ENCODE results near the gene CLCN7.
"Not testable (repeated sequence)": the region's sequence is repeated elsewhere in the genome, so short reads cannot be mapped to it uniquely, and the experiment has no call there.

The CLCN7 gene

DNA sequence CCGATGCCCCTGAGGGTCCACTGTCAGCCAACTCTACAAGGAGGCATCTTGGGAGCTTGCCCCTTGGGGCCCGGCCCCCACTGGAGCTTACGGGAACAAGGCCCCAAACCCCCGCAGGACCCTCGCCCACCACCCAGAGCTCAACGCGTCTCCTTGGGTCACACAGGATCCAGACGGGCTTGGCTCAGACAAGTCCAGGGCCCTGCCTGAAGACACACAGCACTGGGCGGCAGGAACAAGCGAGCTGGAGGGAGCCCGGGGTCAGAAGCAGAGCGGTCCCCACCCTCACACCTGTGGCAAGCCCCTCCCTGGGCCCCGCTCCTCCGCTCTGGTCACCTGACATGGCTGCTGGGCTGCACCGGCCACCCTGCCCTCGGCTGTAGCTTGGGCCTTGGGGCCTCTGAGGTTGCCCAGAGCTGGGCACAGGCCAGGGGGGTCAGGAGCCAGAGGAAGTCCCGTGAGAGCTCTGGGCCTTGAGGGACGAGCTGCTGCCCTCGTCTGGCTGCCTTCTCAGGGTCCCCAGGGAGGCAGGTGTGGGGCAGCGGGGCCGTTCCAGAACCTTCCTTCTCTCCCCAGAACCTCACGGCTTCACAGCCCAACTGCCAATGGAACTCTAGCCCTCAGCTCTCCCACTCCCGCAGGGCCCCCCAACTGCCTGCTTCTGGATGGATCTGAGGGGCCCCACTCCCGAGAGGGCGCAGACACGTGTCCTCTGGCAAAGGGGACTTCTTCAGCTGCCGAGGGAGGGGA, 30.7 kb downstream of the CLCN7 start, which contains the start of gene CCDC154:
Gene CCDC154 (minus strand): TSS at position 577 of the 750 bp plus-strand sequence. CDS start 234 bp downstream, at position 343.
- no peak for DNase-seq

DNA sequence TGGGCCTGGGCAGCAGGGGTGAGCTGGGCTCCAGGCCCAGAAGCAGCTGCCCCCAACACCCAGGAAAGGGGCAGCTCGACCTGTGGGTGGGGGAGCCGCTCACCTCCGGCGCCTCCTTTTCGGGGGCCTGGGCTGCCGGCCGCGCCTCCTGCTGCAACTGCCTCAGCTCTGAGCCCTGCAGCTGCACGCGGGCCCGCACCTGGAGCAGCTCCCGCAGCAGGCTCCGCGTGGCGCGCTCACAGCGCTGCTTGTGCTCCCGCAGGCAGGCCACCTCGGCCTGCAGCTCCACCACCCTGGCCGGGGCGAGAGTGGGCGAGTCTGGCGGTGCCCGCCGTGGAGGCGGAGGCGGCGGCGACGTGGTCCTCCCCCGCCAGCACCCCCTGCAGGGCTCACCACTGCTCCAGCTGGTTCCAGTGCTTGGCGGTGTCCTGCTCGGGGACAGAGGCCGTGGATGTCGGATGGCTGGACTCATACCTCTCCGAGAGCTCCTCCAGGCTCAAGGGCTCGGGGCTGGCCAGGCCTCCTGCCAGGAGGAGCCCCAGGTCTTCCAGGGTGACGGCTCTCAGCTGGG, 31.3 kb downstream of the CLCN7 start:
- DNase-seq: no peak

DNA sequence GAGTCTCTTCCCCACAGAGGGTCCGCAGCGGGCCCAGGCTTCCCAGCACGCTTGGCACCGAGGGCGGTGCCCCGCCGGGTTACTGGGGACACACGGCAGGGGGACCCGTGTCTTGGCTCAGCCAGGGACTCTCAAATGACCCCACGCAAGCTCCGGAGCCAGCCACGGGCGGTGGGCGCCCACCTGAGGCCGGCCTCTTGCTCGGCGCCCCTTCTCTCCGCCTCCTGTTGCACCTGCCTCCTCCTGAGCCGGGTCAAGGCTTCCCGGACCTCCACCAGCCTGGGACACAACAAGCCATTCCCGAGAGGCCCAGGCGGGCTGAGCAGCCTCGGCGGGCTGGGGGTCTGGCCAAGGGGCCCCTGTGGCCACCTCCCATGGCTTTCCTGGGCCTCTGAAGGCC, 32.1 kb downstream of the CLCN7 start:
- no peak for DNase-seq

DNA sequence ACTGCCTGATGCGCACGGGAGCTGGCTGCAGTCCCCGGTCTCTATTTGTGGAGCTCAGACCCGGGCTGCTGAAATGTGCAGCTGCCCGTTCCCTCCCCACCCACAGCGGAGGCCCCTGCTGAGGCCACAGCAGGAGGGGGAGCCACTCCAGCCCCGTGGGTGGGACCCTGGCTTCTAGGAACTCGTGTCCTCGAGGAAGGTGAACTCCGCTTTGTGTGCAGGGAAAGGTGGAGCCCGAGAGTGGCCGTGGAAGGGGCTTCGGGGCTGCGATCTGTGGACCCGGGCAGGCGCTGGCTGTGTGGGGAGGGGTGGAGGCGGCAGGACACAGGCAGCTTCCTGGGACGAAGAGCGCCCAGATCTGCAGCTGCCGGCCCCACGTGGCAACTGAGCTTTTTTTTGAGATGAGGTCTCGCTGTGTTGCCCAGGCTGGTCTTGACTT, 33.4 kb downstream of the CLCN7 start:
- DNase-seq: no peak

DNA sequence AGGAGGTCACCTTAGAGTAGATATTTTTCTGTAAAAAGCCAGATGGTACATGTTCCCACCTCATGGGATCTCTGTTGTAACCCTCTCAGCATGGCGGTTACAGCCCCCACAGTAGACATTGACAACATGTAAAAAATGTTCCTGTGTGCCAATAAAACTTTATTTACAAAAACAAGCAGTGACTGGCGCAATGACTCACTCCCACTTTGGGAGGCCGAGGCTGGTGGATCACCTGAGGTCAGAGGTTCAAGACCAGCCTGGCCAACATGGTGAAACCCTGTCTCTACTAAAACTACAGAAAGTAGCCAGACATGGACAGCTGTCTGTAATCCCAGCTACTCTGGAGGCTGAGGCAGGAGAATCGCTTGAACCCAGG, 35.1 kb downstream of the CLCN7 start:
- not testable (repeated sequence) for DNase-seq

DNA sequence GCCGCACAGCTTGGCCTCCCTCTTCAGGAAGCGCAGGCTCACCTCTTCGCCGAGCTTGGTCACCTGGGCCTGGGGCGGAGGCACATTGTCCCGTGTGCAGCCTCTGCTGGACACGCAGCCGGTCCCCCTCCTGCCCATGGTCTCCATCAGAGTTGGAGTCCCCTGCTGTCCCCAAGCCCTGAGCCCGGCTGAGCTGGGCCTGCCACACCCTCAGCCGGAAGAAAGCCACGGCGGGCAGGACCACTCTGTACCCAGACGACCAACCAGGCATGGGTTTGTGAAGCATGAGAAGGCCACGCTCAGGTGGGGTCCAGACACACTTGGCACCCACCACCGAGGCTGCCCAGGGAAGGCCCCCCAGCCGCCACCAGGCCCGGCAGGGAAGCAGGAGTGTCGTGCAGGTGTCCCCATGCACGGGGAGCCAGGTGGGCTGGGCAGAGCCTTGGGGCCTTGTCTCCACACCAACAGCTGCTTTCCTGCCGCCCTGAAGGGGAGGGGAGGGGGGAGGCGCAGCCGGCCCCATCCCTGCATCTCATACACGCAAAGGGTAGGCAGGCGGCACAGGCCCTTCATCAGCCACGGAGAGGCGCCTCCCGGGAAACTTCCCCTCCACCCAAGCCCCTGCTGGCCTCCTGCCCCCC, 35.6 kb downstream of the CLCN7 start:
- DNase-seq: no peak

DNA sequence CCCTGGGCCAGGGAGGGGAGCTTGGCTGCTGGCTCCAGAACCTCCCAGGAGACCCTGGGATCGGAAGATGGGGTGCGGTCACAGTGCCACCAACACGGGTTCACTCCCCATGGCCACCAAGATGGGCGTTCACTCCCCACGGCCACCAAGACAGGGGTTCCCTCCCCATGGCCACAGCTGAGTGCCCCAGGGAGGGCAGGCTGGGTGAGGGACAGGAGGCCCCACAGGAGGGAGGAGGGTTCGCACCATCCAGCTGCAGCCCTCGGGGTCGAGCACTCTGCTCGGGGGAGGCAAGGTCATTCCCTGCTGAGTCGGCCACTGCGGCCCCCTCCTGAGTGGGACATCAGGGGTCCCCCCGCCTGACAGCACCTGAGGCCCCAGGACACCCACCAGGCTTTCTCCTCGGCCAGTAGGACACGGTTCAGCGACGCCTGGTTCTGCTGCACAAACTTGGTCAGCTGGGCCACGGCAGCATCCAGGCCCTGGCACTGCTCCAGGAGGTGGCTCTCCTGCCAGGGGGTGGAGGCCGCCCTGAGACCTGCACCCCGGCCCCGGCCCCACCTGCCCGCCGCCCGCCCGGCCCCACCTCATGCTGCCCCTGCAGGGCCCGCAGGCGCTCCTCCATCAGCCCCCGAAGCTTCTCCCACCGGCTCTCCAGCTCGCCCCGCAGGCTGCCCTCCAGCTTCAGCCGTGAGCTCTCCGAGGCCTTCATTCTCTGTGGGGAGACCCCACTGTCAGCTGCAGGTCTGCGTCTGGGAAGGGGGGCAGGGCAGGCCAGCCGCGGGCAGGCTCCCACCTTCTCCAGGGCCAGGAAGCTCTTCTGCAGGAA, 36.4 kb downstream of the CLCN7 start:
- DNase-seq: no peak

DNA sequence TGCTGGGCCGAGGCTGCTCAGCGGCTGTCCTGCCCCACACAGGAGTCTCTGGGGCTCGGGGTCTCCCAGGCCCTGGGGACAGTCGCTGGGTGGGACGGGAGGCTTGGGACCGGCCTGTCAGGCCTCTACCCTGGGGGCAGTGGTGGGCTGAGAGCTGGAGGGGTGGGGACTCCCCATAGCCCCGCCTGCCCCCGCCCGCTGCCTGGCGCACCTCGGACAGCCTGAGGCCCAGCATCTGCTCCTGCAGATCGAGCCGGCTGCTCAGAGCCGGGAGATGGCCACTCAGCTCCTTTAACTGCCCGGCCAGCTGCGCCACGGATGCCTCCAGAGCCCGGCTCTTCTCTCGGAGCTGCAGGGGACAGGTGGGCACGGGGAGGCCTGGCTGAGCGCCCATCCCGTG, 37.2 kb downstream of the CLCN7 start:
- DNase-seq: no peak

DNA sequence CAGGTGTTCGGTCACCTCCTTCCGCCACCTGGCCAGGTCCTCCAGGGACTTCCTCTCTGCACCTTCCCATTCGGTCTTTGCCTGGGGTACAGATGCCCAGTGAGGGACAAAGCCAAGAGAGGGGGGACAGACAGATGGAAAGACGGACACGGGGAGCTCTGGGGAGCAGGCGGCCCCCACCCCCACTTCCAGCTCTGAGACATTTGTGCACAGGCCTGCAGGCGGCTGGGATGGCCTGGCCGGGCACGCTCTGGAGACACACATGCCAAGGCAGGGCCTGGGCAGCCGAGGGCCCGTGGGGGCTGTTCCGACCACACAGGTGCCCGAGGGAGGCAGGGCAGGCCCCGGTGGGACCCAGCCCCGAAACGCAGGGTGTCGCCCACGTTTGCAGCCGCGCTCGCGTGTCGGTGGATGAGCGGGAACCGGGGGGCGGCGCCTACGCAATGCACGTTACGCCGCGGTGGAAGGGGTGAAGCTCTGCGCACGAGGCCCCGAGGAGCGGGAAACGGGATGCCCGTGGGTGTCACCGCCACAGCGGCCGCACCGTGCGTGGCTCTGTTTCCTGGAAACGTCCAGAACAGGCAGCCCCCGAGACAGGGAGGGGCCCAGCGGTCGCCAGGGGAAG, 38.0 kb downstream of the CLCN7 start:
- no peak for DNase-seq

DNA sequence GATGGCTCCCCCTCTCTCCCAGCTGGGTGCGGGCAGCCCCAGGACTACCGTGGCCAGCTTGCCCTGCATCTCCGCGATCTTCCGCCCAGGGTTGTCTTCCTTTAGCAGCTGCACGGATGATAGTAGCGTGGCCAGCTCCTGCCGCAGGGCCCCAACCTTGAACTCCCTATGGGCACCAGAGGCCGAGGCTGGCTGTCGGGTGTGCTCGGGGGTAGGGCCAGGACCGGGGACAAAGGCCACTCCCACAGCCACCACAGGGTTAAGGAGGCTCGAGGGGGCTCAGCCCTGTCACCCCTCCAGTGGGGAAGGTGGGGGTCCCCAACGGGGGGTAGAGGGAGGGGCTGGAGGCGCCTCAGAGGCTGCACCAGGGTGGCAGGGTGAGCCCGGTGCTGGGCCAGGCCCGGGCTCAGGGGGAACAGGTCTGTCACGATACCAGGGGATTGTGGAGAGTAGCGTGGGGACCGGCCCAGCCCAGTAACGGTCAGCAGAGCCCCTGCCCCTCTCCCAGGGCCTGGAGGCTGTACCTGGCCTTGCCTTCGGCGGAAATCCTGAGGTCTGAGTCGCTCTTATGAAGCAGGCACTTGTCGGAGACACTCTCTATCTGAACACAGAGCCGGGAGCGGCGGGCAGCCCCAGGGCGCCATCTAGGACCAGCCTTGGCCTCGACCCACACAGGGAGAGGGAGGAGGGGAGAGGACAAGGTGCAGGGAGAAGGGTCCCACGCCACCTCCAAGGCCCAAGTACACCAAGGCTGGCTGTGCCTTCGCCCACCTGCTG, 38.7 kb downstream of the CLCN7 start:
- no peak for DNase-seq

DNA sequence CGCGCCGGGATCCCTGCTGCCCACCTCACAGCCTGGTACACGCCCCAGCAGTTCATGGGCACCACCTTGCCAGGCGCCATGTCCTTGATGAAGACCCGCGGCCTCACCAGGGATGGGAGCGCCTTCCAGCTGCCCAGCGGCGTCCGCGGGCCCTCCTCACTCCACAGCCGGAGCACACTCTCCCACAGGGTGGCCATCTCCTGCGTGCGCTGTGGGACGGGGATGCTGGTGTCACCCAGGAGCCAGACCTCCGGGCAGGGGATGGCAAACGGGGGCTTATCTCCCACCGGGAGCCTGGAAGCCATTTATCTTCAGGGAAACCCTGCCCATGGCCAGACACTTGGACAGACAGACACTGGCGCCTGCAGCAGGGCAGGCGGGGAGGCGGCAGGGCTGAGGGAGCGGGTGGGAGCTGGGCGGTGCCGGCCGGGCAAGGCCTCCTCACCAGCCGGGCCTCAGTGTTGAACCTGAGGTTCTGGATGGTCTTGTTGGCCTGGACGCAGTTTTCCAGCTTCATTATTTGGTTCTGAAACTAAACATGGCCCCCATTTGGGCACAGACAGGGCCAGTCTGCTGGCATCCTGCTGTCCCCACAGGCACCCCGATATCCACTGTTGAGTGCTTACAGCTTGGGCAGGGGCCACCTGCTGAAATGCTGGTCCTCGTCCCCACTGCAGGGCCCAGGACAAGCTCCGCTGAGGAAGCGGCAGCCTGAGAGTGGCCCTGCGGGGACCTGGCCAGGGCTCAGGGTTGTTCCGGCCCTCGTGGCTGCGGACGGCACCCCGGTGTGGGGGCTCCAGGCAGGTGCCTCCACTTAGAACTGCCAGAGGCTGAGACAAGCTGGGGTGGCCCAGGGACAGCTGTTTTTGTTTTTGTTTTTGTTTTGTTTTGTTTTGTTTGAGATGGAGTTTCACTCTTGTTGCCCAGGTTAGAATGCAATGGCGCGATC, 39.9 kb downstream of the CLCN7 start:
- no peak for DNase-seq

DNA sequence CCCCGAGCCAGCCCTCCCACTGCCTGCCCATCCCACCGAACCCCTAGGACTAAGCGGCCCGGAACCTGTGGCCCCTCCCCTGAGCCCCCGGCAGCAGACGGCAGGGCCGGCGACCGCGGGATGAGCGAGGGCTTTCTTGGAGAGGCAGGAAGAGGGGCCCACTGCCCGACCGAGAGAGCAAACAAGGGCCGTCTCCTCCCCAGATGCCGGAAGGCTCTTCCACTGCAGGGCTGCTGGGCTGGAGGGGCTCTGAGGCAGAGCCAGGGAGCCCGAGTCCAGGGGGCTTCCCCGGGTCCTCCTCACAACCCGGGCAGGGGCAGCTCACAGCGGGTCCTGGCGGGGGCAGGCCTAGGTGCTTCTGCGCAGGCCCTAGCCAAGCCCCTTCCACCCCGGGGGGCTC, 41.1 kb downstream of the CLCN7 start:
- no peak for DNase-seq

DNA sequence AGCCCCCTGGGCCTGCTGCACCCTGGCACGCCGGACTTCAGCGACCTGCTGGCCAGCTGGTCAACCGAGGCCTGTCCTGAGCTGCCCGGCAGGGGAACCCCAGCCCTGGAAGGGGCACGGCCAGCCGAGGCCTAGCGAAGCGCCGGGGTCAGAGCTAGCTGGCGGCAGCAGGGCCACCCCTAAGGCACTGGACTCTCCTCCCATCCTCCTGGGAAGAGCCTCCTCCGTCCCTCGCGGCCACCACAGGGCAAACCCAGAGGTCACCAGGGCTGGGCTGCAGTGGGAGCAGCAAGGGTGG, 41.6 kb downstream of the CLCN7 start:
- no peak for DNase-seq

DNA sequence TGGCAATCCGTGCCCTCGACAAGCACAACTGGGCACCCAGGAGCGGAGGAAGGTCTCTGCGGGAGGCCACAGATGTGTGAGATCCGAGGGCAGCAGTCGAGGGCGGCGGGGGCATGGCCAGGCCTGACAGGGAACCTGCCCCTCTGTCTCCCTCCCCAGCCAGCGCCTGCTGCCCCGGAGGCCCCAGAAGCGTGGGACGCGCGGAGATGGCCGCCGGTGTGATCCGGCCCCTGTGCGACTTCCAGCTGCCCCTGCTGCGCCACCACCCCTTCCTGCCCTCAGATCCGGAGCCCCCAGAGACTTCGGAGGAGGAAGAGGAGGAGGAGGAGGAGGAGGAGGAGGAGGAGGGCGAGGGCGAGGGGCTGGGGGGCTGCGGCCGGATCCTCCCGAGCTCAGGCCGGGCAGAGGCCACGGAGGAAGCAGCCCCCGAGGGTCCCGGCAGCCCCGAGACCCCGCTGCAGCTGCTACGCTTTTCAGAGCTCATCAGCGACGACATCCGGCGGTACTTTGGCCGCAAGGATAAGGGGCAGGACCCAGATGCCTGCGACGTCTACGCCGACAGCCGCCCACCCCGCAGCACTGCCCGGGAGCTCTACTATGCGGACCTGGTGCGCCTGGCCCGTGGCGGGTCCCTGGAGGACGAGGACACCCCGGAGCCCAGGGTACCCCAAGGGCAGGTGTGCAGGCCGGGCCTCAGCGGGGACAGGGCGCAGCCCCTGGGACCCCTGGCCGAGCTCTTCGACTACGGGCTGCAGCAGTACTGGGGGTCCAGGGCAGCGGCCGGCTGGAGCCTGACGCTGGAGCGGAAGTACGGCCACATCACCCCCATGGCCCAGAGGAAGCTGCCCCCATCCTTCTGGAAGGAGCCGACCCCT, 42.2 kb downstream of the CLCN7 start:
- DNase-seq: no peak

DNA sequence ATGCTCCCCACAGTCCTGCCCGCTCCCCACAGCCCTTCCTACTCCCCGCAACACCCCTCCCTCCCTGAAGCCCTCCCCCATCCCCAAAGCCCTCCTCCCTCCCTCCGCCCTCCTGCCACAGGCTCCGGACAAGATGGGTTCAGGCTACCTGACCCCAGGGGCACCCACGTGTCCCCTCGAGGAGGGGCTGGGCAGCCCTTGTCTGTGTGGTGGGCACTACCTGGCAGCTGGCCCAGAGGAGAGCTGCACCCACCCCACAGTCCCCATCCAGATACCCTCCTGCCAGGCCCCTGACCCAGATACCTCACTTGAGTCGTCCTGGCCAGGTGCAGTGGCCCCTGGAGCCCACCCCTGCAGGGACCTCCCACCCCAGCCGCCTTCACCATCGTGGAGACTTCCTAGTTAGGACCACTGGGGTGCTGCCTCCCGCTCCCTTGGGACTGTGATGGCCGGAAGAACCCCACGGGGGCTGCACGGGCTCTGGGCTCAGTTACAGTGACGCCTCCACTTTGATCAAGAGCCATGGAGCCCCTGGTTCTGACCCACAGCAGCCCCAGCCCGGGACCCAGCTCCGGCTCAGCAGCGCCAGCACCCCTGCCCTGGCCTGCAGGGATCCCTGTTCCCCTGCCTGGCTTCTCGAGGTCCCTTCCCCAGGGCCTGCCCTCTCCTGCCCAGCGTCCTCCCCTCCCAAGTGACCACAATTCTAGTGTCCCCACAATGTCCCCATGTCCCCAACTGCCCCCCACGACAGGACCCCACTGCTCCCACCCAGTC, 43.1 kb downstream of the CLCN7 start:
- no peak for DNase-seq

DNA sequence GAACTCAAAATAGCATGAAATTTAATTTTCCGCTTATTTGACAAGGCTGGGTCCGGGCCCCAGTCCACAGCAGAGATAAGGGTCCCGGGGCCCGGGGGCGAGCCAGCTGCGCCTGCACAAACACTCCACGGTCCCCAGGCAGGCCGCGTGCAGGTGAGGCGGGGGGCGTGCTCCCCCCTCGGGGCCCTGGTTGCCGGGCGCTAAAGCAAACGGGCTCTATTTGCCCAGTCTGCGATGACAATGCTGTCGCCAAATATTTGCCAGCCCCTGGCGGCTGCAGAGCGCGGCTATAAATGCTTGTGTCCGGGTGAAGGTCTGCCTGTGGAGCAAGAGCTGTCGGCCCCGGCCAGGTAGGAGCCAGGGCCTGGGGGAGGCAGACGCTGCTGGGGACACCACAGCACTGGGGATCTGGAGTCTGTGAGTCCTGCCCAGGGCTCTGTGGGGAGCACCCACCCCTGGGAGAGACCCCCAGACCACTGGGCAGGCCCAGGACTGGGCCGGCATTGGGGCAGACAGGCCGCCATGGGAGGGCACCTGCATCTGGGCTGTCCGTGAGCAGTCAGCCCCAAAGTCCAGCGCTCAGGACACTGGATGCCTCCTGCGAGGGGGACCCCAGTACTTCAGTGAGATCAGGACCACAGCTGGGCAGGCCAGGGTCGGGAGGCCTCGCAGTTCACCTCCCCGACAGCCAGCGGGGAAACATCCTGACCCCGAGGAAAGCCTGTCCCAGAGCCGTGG, 43.9 kb downstream of the CLCN7 start, which contains the start of gene PERCC1:
Gene PERCC1 (plus strand): TSS at position 320 of the 738 bp plus-strand sequence. CDS start 1,516 bp downstream, outside the sequence.
- DNase-seq: no peak

DNA sequence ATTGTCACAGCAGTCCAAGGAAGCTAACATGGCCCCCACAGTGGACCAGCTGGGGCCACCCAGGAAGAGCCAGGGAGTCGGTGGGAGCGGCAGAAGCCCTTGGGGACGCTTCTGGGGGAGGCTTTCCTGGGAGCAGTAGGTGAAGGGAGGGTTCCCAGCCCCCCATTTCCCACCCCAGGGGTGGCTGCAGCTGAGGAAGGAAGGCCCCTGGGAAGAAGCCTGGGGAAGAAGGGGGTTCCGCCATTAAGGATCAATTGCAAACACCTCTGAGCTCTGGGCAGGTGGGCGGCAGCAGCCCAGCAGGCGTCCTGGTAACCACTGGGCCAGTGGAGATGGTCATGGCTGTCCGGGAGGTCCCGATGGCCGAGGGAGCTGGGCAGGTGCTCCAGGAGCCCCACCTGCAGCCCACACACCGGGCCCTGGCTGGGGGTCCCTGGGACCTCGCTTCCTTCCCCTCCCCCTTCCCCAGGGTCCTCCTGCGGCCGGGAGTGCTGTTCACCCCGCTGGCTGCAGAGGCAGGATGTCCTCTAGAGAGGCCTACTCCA, 44.5 kb downstream of the CLCN7 start:
- DNase-seq: no peak

DNA sequence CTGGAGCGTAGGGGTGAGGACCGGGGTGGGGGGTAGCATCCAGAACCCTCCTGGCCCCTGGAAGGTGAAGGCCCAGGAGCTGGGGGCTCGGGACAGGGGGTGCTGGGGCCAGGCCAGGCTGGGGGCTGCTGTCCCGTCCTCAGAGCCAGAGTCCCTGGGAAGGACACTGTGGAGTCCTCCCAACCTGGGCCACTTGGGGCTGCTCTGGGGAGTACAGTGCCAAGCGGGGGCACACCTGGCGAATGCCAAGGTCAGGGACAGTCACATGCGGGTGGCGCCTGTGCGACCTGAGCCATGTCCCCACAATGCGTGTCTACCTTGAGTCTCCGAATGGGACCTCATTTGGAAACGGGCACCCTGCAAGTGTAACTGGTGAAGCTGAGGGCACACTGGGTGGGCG, 45.2 kb downstream of the CLCN7 start:
- no peak for DNase-seq

All from fibroblast of upper back skin (primary cell).